Mucosa of descending colon (tissue), 3 donors: ENCODE data around the gene ADAMTS2. TPM values are rescaled to one million over a fixed set of nuclear protein-coding genes. Genes with fewer than 3 reads are reported as not detected.

Experiments
- ATAC-seq: fragments of 200-7000 bp; cut with Tn5 transposase; one replicate; pipeline ENCODE4 v1.9.1; 2020; ENCODE audit warnings: mild to moderate bottlenecking, moderate library complexity
- DNase-seq, 3 donors: peaks; one replicate each; pipeline ENCODE4 v3.0.0-alpha.2; 2020
- H3K36me3 ChIP-seq: fragments of 200-600 bp; one replicate; pipeline ENCODE4 v1.8.0; 2021; ENCODE audit warnings: low read depth, mild to moderate bottlenecking
- H3K4me1 ChIP-seq: fragments of 200-600 bp; one replicate; pipeline ENCODE4 v1.8.0; 2021; ENCODE audit warnings: low read depth, mild to moderate bottlenecking
- H3K4me3 ChIP-seq: fragments of 200-600 bp; one replicate; pipeline ENCODE4 v1.8.0; 2021; ENCODE audit warnings: mild to moderate bottlenecking
- H3K9me3 ChIP-seq: fragments of 200-600 bp; one replicate; pipeline ENCODE4 v1.8.0; 2021; ENCODE audit warnings: mild to moderate bottlenecking
- intact Hi-C, 2 donors: fragments of 100-400 bp; cut with DNase I in 1 of 2; cut with micrococcal nuclease in 1 of 2; formaldehyde crosslinking; loops; one replicate each; pipeline versions ENCODE4 v1.11.0 to v1.11.1; 2022; cut with DNase I, micrococcal nuclease
- total RNA-seq, 3 donors: library from RNA; stranded (reverse); fragmentation: NEBNext Ultra II Directional in 2 of 3; extraction: Animal tissue kit (Norgen Biotek cat#: 25700) in 2 of 3; gene quantifications; one replicate each; pipeline versions ENCODE4 v1.2.1 to v1.2.4, GENCODE V29; 2021 to 2023
- TF ChIP-seq, protein P1 (sequence below): fragments of 200-600 bp; IDR thresholded peaks from one replicate; pipeline ENCODE4 v1.8.0; 2022; ENCODE audit warnings: antibody characterized with exemption, mild to moderate bottlenecking
- donor health status: DM: no; HTN: no; CAD: no; lungs with moderate emphysema.
- donor health status: DM: no; HTN: no; CAD: no.
- donor health status: DM: no; HTN: yes; CAD: no.

ADAMTS2 gene
- total RNA-seq, 3 donors from 2014 or later = 1.3 to 9.2 (median 7.3) TPM

DNA sequence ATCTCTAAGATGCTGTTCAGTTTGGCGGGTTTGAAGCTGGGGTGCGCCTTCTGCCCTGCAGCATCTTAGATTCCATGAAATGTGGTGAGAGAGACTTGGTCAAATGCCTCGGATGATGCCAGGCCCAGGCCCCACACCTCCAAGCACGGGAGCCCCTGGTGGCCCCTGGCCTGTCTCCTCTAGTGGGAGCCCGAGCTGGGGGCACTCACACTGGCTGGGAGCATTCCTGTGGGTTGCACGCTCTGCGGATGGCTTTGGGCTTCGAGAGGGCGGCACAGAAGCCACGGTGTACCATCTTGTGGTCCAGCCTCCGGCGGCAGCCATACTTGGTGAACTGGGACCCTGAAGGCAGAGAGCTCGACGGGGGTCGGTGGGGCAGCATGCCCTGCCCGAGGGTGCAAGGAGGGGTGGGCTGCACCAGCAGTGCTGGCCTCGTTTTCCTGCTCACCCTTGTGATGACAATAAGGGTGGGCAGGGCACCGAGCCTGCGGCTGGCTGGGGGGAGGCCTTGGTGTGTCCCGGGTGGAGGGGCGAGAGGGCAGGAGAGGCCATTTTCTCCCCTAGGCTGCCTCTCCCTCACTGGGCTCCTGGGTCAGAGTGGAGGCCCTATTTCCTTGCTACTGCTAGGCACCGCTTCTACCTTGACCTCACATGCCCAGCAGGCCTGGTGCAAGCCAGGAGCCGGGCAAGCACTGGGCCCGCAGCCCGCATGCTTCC is 219.3 kb downstream of the ADAMTS2 start:
- Histone ChIP-seq H3K4me1 (no peaks in the 10 kb centered on the region), H3K4me3 (no peak overlapping the region), H3K9me3 (peaks cover 28% of the 10 kb centered on the region), H3K36me3 (no peaks in the 10 kb centered on the region)
- intact Hi-C loops = no loop called here
- ATAC-seq (no peak), DNase-seq (peak in 1 of 3 donors; percentile 36)
- TF ChIP-seq, protein P1, sequence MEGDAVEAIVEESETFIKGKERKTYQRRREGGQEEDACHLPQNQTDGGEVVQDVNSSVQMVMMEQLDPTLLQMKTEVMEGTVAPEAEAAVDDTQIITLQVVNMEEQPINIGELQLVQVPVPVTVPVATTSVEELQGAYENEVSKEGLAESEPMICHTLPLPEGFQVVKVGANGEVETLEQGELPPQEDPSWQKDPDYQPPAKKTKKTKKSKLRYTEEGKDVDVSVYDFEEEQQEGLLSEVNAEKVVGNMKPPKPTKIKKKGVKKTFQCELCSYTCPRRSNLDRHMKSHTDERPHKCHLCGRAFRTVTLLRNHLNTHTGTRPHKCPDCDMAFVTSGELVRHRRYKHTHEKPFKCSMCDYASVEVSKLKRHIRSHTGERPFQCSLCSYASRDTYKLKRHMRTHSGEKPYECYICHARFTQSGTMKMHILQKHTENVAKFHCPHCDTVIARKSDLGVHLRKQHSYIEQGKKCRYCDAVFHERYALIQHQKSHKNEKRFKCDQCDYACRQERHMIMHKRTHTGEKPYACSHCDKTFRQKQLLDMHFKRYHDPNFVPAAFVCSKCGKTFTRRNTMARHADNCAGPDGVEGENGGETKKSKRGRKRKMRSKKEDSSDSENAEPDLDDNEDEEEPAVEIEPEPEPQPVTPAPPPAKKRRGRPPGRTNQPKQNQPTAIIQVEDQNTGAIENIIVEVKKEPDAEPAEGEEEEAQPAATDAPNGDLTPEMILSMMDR = no peak

DNA sequence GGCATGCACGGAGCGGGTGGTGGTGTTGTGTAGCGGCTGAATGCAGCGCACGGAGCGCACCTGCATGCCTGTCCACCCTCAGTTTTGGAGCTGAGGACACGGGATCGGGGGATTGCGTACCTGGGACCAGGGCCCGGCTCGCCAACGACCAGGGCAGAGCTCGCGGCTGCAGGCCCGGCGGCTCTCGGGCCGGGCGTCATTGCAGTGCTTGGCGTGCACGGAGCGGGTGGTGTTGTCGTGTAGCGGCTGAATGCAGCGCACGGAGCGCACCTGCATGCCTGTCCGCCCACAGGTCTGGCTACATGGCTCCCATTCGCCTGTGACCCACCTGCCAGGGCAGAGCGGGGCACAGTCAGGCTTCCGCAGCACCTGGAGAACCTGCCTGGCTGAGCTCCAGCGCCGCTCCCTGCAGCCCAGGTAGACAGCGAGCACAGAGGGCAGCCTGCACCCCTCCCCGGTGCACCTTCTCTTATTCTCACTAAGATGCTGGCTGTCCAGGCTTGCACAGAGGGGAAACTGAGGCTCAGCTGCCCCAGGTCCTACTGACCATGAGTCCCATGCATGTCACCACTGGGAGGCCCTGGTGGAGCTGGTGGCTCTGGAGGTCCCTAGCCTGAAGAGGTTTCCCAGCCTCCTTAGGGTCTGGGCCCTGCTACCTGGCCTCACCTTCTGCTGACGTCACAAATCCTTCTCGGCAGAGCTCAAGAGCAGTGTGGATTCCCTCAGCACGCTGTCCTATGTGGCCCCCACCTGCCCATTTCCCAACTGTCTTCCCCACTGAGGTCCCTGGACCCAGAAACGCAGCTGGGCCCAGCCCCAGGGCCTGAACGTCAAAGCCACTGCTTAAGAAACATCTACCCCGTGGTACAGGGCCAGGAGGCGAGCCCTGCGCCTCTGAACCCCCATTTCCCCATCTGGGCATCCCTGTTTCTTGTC is 220.1 kb downstream of the ADAMTS2 start:
- no peak for DNase-seq
- H3K9me3 ChIP-seq = peaks cover 36% of the 10 kb centered on the region
- H3K36me3 ChIP-seq = no peaks in the 10 kb centered on the region
- intact Hi-C loops = no loop called here
- no peaks in the 10 kb centered on the region for H3K4me1 ChIP-seq
- no peak for ATAC-seq
- no peak overlapping the region for H3K4me3 ChIP-seq
- TF ChIP-seq, protein P1 = no peak

DNA sequence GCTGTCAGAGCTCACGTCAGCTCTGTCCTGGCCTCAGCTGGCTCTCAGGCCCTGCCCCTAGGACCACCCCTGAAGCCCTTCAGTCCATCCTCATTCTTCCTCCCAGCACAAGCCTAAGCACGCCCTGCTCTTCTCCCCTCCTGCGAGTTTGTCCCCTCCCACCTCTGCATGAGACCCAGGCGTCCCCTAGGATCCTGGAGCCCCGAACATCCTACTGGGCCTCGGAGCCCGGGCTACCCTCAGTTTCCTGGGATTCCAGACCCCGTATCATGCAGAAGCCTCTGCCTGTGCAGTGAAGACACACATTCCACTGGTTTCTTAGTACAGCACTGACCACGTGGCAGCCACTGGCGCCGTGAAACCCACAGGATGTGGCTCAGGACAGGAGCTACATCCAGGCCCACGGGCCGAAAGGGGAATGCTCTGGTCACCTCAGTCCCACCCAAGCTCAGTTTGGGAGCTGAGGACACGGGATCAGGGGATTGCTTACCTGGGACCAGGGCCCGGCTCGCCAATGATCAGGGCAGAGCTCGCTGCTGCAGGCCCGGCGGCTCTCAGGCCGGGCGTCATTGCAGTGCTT is 220.9 kb downstream of the ADAMTS2 start:
- TF ChIP-seq, protein P1 = no peak
- ATAC-seq (no peak), DNase-seq (no peak)
- Histone ChIP-seq H3K9me3 (peaks cover 39% of the 10 kb centered on the region), H3K4me1 (no peaks in the 10 kb centered on the region), H3K36me3 (no peaks in the 10 kb centered on the region), H3K4me3 (no peak overlapping the region)
- intact Hi-C loops = no loop called here

DNA sequence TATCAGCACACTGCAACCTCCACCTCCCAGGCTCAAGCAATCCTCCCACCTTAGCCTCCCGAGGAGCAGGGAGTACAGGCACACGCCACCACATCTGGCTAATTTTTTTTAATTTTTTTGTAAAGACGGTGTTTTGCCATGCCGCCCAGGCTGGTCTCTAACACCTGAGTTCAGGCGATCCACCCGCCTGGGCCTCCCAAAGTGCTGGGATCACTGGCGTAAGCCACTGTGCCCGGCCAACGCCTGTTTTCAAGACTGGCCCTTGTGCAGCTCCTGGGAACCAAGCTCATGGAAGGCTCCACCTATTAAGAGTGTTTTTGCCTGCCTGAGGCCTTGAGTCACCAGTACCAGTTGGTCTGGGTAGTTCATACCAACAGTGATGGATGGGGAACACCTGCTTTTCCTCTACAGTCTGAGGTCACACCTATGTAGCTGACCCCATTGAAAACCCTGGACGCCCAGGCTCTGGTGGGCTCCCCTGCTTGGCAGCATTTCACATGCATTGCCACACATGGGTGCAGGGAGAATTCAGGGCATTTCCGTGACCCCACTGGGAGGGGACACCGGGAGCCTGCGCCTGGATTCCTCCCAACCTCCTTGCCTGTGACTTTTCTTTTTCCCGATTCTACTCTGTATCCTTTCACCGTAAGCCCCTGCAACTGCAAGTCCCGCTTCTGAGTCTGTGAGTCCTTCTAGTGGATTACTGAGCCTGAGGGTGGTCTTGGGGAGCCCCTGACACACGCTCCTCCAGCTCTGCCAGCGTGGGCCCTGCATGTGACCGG is 221.6 kb downstream of the ADAMTS2 start:
- Histone ChIP-seq H3K9me3 (peaks cover 42% of the 10 kb centered on the region), H3K4me3 (no peak overlapping the region), H3K36me3 (no peaks in the 10 kb centered on the region), H3K4me1 (no peaks in the 10 kb centered on the region)
- TF ChIP-seq, protein P1 = no peak
- DNase-seq (no peak), ATAC-seq (no peak)
- intact Hi-C loops = no loop called here

DNA sequence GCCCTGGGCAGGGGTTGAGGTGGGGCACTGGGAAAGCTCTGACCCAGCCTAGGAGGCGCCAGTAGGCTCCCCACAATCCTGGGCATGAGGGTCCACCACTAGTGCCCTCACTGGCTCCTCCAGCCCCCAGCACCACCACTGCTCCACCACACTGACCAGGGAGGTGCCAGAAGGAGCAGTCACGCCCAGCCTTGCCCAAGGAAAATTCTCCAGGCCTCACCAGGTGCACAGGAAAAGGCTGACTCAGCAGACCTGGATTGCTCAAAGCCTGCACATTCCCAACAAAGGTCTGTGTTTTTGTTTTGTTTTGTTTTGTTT is 222.2 kb downstream of the ADAMTS2 start:
- ATAC-seq (no peak), DNase-seq (no peak)
- intact Hi-C loops = no loop called here
- Histone ChIP-seq H3K4me1 (no peaks in the 10 kb centered on the region), H3K4me3 (no peak overlapping the region), H3K9me3 (peaks cover 42% of the 10 kb centered on the region), H3K36me3 (no peaks in the 10 kb centered on the region)
- TF ChIP-seq, protein P1 = no peak
